ENCODE data around the gene ARHGAP21.
A peak's percentile ranks its signal among the peaks of the same experiment; 100 is the strongest.
"Not testable (repeated sequence)": the region's sequence is repeated elsewhere in the genome, so short reads cannot be mapped to it uniquely, and the experiment has no call there.

ARHGAP21 gene

DNA sequence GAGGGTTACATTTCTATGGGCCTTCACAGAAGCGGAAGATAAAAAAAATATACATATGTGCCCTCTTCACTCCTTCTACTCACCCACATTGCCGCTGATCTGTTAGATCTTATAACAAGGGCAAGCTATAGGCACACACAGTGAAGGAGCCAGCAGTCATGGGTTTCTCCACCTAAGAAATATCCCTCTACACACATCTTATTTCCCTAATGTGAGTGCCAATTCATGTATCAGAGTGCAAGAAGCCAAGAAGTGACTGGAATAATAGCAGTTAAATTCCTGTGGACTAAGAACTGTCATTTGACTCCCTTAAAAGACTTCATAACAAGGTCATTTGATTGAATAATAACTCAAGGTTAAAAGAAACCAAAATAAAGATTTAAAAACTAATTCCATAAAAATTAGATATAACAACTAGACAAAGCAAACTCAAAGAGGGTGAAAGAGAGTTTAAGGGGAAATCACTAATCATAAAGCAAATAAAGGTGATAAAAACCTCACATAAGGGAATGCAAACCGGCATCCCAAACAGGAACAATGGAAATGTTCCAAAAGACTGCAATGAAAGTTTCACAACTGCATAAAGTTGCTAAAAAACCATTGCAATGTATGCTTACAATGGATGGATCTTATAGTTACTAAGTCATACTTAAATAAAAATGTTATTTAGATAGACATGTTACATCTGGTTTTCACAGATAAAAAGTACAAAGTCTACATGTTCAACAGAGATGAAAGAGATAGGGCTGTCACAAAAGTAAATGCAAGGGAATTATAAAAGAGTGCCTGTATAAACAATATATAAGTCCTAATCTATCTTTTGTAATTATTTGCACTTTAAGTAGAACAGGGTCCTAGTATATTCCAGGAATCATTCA is 42.8 kb downstream of the ARHGAP21 start:
- DNase-seq: no peak

DNA sequence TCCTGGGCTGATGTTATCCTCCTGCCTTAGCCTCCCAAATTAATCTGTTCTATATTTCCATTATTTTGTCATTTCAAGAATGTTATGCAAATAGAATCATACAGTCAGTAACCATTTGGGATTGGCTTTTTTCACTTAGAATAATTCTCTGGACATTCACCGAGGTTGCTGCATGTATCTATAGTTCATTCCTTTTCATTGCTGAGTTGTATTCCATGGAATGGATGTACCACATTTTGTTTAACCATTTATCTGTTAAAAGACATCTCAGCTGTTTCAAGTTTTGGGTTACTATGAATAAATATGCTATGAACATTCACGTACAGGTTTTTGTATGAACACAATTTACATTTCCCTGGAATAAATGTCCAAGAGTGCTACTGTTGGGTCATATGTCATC is 44.9 kb downstream of the ARHGAP21 start:
- no peak for DNase-seq

DNA sequence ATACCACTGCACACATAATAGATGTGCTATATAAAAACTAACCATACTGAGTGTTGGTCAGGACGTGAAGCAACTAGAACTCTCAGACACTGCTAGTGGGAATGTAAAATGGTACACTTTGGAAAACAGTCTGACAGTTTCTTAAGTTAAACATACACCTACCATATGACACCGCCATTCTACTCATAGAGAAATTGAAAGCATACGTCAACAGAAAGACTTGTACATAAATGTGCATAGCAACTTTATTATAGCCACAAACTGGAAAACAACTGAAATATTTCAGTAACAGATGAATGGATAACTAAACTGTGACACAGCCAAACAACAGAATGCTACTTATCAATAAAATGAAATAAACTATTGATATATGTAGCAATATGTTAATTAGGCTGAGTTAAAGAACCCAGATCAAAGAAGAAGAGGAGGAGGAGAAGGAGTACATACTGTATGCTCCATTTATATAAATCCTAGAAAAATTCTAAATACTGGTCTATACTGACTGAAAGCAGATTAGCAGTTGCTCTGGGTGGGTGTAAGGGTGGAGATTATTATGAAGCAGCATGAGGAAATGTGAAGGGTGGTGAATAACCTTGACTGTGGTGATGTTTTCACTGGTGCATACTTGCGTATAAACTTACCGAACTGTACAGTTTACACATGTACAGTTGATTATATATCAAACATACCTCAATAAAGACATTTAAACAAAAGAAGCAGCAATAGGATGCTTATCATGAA is 48.6 kb downstream of the ARHGAP21 start:
- DNase-seq: no peak

DNA sequence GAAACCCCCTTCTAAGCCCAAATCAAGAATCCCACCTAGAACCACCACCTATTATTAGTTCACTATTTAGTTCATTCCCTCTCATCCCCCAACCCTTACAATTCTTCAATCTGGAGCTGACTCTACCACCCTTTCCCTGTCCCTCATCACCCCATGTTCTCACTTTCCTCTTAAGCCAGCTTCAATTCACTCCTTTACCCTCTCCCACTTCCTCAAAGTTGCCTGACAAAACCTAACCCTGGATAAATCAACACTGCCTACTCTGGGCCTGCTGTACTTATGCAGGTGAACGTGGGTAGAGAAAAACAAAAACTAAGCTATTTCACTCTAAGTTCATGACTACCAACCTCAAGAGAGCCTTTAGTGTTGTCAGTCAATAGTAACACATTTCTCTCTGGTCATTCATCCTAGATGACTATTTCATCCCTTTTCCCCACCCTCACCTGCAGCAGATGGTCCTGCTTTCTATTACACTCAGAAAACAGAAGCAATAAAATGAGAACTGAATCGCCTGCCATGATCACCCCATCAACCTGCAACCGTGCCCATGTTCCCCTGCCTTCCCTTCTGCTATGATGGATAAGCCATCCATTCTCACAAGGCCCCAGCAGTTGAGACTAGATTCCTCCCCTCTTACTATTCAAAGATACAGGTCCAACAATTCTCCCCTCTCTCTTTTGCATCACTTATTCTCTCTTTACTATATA is 52.6 kb downstream of the ARHGAP21 start:
- no peak for DNase-seq

DNA sequence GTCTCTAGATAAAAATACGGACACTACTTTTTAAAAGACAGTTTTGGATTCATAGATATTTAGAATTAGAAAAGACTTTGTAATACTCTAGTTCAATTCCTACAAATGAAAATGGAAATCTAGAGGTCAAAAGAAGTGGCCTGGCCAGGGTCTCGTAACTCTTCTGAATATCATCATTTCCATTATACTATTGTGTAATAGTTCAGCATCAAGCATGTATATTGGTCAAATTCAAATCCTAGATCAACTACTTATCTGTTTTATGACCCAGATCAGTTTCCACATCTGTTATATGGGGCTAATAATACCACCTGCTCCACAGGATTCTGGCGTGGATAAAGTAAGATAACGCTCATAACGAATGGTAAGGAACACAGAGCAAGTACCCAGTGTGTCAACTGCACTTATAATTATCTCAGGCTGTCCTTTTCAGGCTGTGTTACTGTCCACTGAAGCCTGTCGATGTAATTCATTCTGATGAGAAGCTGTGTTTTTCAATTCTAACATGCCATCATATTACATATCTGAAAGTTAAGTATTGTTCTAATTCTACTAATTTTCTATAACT is 54.3 kb downstream of the ARHGAP21 start:
- DNase-seq: no peak

DNA sequence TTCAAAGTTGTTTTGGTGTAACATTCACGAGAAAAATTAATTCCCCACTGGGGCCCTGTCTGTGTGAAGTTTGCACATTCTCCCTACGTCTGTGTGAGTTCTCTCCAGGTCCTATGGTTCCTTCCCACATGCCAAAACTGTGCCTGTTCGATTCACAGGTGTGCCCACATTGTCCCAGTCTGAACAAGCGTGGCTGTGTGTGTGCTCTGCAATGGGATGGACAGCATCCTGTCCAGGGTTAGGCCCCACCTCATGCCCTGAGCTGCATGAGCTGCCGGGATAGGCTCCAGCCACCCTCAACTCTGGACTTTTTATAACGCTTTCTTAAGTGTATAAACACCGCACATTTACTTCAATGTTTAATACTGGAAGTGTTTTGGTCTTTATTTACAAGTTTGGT is 55.4 kb downstream of the ARHGAP21 start:
- no peak for DNase-seq

DNA sequence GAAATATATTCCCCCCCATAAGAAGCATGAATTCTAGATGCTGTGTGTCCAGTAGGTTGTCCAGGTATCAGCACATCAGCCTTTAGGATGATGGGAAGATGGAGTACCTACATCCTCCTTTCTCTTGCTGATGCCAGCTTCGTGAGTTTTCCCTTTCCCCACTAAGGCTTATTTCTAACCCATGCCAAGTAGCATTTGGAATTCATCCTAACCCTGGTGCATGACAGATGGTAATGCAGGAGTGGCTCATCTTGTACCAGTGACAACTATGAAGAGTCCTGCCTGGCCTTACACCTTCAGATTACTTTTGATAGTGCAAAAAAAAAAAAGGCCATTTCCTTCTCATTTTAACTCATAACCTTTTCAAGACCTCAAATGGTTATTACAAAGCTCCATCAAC is 58.7 kb downstream of the ARHGAP21 start:
- no peak for DNase-seq

DNA sequence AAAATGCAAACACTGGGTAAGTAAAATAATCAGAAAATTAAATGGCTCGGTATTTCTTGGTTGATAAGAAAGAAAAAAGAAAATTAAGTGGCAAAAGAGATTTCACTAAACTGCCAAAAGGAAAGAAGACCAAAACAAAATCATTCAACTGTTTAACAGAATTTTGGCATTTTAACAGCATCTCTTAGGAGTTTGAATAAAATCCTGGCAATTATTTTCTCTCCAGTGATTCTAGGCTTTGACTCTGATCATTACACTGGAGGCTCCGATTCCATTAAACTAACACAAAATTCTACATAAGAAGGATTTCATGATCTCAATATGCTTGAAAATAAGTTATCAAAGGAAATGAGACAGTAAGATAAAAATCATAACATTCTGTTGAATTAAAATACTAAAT is 62.3 kb downstream of the ARHGAP21 start:
- DNase-seq: no peak

DNA sequence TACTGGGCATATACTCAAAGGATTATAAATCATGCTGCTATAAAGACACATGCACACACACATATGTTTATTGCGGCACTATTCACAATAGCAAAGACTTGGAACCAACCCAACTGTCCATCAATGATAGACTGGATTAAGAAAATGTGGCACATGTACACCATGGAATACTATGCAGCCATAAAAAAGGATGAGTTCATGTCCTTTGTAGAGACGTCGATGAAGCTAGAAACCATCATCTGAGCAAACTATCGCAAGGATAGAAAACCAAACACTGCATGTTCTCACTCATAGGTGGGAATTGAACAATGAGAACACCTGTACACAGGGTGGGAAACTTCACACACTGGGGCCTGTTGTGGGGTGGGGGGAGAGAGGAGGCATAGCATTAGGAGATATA is 65.4 kb downstream of the ARHGAP21 start:
- not testable (repeated sequence) for DNase-seq

DNA sequence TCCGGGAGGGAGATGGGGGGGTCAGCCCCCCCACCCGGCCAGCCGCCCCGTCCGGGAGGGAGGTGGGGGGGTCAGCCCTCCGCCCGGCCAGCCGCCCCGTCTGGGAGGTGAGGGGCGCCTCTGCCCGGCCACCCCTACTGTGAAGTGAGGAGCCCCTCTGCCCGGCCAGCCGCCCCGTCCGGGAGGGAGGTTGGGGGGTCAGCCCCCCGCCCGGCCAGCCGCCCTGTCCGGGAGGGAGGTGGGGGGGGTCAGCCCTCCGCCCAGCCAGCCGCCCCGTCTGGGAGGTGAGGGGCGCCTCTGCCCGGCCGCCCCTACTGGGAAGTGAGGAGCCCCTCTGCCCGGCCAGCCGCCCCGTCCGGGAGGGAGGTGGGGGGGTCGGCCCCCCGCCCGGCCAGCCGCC is 67.4 kb downstream of the ARHGAP21 start:
- DNase-seq: not testable (repeated sequence)

DNA sequence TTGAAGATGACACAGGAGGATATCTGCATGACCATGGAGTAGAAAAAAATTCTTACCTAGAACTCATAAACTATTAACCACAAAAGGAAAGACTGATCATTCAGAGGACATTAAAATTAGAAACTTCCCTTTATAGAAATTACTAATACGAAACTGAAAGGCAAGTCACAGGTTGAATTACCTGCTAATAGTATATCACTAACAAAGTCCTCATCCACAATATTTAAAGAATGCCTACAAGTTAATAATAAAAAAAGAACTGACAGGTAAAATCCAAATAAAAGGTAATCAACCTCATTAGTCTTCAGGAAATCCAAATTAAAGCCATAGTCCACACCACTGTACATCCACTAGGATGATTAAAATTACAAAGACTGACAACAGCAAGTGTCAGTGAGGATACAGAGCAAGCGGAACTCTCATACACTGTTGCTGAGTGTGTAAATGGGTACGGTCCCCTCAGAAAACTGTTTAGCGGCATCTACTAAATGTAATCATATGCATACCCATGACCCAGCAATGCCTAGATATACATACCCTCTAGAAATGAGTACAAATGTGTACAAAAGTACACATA is 71.2 kb downstream of the ARHGAP21 start:
- DNase-seq: no peak

DNA sequence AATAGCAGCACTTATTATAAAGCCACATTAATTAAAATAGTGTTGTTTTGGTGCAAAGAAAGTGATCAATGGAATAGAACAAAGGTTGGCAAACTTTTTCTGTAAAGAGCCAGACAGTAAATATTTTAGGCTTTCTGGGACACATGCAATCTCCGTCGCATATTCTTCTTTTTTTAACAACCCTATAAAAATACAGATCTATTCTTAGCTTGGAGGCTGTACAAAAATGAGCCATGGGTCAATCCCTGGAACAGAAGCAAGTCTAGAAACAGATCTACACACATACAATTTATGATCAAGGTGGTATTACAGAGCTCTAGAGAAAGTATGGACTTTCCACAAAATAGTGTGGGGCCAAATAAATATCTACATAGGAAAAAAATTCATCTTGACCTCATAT is 71.8 kb downstream of the ARHGAP21 start:
- DNase-seq: no peak

DNA sequence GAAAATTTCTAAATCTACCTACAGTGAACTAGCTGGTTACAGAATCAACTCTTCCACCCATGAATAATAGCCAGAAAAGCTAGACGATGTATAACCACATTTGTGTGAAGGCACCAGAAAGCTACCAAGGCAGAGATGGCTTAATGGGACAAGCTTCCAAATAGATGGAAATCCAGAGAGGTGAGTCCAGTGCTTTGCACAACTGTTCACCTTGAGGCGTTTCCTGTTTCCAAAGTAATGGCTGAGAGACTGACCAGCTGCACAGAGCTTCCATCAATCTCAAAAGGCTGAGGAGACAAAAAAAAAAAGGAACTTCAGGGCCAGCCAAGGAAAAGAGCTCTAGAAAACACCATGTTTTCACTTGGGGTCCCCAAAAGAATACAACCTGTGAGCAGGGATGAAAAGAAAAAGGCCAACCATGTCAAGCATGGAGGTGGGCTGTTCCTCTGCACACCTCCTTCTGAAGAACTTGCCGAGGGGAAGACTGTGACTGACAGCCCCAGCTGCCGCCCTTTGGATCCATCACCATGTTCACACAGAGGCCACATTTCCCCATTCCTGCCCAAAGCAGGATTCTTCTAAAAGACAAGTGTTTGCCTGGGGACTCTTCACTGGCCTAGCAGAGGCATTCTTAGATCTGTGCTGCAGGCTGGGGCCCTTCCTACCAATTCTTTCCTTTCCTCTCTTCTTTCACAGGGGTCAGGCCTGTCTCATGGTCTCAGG is 72.9 kb downstream of the ARHGAP21 start:
- no peak for DNase-seq

DNA sequence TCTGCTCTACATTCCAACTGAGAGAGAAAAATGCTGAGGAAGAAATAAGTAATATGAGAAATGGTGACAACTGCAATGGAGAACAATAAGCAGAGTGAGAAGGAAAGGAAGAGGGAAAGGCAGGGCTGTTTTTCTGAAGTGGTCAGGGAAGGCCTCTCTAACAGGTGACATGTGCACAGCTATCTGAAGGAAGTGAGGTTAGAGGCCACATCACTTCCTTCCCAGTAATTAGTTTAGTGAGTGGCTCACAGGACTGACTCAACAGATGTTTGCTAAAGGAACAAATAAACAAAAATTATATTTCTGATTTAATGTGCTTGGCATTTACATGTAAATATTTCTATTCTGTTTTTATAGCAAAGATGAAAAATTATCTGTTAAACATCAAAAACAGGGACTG is 77.9 kb downstream of the ARHGAP21 start:
- DNase-seq: no peak

DNA sequence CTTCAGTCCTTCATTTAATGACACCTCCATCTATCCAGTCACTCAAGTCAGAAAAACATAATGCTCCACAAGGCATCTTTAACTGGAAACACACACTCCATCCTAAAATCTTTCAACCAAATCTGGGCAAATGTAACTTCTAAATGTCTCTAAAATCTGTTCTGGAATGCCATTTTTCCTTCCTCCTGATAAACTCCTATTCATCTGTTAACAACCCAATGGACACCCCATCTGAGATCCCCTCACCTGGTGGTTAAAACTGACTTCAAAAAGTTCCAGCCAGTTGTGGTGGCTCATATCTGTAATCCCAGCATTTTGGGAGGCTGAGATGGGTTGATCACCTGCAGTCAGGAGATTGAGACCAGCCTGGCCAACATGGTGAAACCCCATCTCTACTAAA is 78.7 kb downstream of the ARHGAP21 start:
- DNase-seq: no peak

DNA sequence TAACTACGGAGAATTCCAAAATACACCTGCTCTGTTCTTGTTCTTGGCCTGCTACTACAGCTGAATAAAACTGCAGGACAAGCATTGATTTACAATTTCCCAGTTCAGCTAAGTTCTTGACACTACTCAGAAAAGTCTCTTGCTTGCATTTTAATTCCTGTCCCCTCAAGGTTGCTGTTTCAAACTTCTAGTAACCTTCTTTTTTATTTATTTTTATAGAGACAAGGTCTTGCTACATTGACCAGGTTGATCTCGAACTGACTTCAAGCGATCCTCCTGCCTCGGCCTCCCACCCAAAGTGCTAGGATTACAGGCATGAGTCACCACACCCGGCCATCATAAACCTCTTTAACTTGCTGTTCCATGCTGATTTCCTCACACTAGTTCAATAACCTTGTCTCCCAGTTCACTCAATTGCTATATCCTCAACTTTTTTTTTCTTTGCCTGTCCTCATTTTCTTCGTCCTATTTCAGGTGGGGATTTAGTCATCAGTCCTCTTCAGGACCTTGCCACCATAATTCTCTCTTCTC is 79.9 kb downstream of the ARHGAP21 start:
- no peak for DNase-seq

DNA sequence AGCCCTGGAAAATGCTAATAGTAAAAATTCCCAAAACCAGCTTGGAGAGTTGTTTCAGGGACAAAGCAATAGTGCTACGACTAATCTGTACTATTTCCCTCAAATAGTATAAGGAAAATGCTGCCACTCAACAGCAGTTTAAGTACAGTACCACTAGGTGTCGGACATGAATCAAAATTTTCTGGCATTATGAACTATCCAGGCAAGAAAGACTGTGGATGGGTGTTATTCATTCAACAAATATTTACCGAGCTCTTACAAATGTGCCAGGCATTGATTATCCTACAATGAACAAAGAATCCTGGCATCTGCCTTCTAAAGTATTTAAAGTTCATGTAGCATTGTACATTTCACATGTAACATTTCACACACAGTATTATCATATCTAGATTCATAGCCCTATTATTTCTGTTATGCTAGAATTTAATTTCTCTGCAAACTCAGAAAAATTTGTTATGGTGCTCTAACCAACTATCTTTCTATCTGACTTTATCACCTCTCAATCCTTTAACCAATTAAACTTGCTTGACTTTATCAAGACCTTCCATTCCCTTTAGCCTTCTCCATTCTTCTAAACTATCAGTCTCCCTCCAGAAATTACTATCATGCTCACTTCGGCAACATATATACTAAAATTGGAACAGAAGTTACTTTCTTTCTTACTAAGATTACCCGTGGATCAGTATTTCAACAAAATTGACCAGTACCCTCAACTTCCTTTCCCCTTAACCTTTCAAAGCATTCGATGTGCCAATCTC is 80.6 kb downstream of the ARHGAP21 start:
- peak; percentile 62 for DNase-seq

DNA sequence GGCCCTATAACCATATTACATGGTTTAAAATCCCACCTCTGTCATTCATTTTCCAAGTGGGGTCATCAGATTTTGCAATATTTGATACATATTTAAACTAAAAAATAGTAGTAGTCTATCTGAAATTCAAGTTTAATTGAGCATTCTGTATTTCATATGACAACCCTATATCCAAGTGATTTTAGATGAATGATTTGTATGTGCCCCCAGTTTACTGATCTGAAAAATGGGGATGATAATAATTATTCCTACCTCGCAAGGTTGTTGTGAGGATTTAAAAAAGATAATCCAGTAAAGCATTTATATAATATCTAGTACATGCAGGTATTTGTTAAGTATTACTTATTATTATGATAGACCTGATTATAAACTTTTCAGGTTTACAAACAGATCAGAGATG is 84.6 kb downstream of the ARHGAP21 start:
- no peak for DNase-seq

DNA sequence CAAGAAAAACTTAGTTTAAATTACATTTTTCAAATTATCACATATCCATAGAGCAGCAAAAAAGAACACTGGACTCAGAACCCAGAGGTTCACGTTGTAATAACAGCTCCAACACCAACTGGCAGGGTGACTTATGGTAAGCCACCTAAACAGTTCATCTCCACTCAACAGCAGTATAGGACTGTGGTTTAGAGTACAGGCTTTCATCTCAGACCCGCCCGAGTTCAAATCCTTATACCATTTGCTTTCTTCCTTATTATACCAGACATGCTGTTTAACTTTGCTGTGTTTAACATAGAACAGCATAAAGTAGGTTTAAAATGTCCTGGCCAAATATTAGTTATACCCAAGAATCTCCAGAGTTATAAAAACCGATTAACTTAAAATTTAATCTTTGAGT is 97.9 kb downstream of the ARHGAP21 start:
- no peak for DNase-seq

DNA sequence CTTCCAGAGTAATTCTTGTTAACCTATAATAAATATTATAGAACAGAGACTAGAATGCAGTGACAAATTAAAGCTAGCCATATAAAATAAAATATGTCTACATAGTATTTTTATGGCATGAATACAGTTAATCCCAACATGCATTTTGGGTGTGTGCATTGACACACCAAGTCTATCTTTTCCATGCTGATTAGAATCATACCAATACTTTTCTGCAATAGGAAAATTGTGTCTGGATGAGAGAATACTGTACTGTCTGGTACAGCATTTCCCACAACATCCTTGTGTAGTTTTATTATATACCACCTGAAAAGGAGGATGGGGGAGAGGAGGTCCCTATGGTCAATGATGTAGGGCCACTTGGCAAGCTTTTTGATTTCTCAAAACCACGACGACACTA is 100.3 kb downstream of the ARHGAP21 start:
- no peak for DNase-seq

DNA sequence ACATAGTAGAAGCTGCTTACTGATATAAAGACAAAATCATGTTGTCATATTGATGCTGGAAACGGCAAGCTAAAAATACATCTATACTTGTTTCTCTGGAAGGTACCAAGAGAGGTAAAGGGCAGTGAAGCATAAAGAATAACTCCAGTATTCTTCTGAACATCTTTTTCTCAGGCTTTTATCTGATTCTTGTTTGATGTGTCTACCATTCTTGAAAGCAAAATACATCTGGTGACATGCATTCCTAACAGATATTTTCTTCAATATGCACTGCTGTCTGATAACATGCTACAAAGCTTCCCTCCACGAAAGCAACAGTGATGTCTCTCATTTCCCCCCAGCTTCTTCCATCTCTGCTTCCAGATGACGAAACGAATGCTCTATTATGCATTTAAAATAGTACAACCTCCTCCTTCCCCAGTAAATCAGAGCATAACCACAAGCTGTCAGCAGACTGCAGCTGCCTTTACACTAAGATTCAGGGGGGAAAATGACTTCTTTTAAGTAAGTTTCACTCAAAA is 100.8 kb downstream of the ARHGAP21 start:
- no peak for DNase-seq
